SK-N-SH treated with all-trans-retinoic acid at 6 μM for 48 hours (cell line): ENCODE data around the gene KLHL42.

Experiments used
- ATAC-seq: fragments of 200-7000 bp; cut with Tn5 transposase; 3 replicates; pipeline ENCODE4 v1.9.1; 2020; ENCODE audit warnings: mild to moderate bottlenecking, moderate library complexity
- ARNTL ChIP-seq: fragments of 450-650 bp; formaldehyde crosslinking; IDR thresholded peaks from 2 replicates; pipeline ENCODE4 v1.5.0; 2020; ENCODE audit warnings: low read depth, mild to moderate bottlenecking, moderate library complexity, borderline replicate concordance
- CSDC2 ChIP-seq: fragments of 250-450 bp; sonication (Bioruptor Pico); IDR thresholded peaks from 2 replicates; pipeline ENCODE4 v1.5.0; 2020; ENCODE audit warnings: mild to moderate bottlenecking, moderate library complexity
- ESRRG ChIP-seq: fragments of 250-450 bp; sonication (Bioruptor Pico); IDR thresholded peaks from 2 replicates; pipeline ENCODE4 v1.6.1; 2021; ENCODE audit warnings: mild to moderate bottlenecking
- GLIS3 ChIP-seq: fragments of 250-450 bp; sonication (Bioruptor Pico); IDR thresholded peaks from 2 replicates; pipeline ENCODE4 v1.5.0; 2020; ENCODE audit warnings: mild to moderate bottlenecking, moderate library complexity
- OSR1 ChIP-seq: fragments of 250-450 bp; sonication (Bioruptor Pico); IDR thresholded peaks from 2 replicates; pipeline ENCODE4 v1.8.0; 2022; ENCODE audit warnings: moderate library complexity, mild to moderate bottlenecking, inconsistent platforms
- RARB ChIP-seq: fragments of 250-450 bp; sonication (Bioruptor Pico); IDR thresholded peaks from 2 replicates; pipeline ENCODE4 v1.8.0; 2021; ENCODE audit warnings: mild to moderate bottlenecking, moderate library complexity
- SNAI2 ChIP-seq: fragments of 250-450 bp; sonication (Bioruptor Pico); IDR thresholded peaks from 2 replicates; pipeline ENCODE4 v1.5.0; 2020; ENCODE audit warnings: mild to moderate bottlenecking, moderate library complexity
- TCF4 ChIP-seq: fragments of 250-450 bp; sonication (Bioruptor Pico); IDR thresholded peaks from 2 replicates; pipeline ENCODE4 v1.8.0; 2021; ENCODE audit warnings: mild to moderate bottlenecking, moderate library complexity, borderline replicate concordance
- TOX ChIP-seq: fragments of 250-450 bp; sonication (Bioruptor Pico); IDR thresholded peaks from 2 replicates; pipeline ENCODE4 v1.8.0; 2021; ENCODE audit warnings: mild to moderate bottlenecking, moderate library complexity, borderline replicate concordance
- ZC3H10 ChIP-seq: fragments of 250-450 bp; sonication (Bioruptor Pico); IDR thresholded peaks from 2 replicates; pipeline ENCODE4 v1.5.1; 2021; ENCODE audit warnings: mild to moderate bottlenecking, moderate library complexity
- ZFP3 ChIP-seq: fragments of 250-450 bp; sonication (Bioruptor Pico); IDR thresholded peaks from 2 replicates; pipeline ENCODE4 v1.5.0; 2020; ENCODE audit warnings: mild to moderate bottlenecking, moderate library complexity
- ZFP30 ChIP-seq: fragments of 450-650 bp; formaldehyde crosslinking; IDR thresholded peaks from 2 replicates; pipeline ENCODE4 v1.5.0; 2022; ENCODE audit warnings: mild to moderate bottlenecking, moderate library complexity
- ZNF565 ChIP-seq: fragments of 450-650 bp; formaldehyde crosslinking; conservative IDR thresholded peaks from 2 replicates; pipeline ENCODE4 v1.5.0; 2020; ENCODE audit warnings: low read depth, mild to moderate bottlenecking, moderate library complexity
- ZNF70 ChIP-seq: fragments of 450-650 bp; formaldehyde crosslinking; IDR thresholded peaks from 2 replicates; pipeline ENCODE4 v1.5.0; 2020; ENCODE audit warnings: mild to moderate bottlenecking, moderate library complexity
- ZNF8 ChIP-seq: fragments of 450-650 bp; formaldehyde crosslinking; IDR thresholded peaks from 2 replicates; pipeline ENCODE4 v1.5.0; 2020; ENCODE audit warnings: mild to moderate bottlenecking, moderate library complexity
- TF ChIP-seq, protein P1 (sequence below): fragments of 250-450 bp; sonication (Bioruptor Pico); IDR thresholded peaks from 2 replicates; pipeline ENCODE4 v1.5.0; 2020; ENCODE audit warnings: mild to moderate bottlenecking, moderate library complexity
- TF ChIP-seq, protein P2 (sequence below): fragments of 250-450 bp; sonication (Bioruptor Pico); IDR thresholded peaks from 2 replicates; pipeline ENCODE4 v1.8.0; 2021; ENCODE audit warnings: low read depth, mild to moderate bottlenecking, moderate library complexity, borderline replicate concordance
- TF ChIP-seq, protein P3 (sequence below): fragments of 250-450 bp; sonication (Bioruptor Pico); IDR thresholded peaks from 2 replicates; pipeline ENCODE4 v1.5.1; 2021; ENCODE audit warnings: mild to moderate bottlenecking, moderate library complexity
- TF ChIP-seq, protein P4 (sequence below): fragments of 250-450 bp; sonication (Bioruptor Pico); IDR thresholded peaks from 2 replicates; pipeline ENCODE4 v1.5.1; 2020; ENCODE audit warnings: low read depth, mild to moderate bottlenecking, moderate library complexity

KLHL42 gene

DNA sequence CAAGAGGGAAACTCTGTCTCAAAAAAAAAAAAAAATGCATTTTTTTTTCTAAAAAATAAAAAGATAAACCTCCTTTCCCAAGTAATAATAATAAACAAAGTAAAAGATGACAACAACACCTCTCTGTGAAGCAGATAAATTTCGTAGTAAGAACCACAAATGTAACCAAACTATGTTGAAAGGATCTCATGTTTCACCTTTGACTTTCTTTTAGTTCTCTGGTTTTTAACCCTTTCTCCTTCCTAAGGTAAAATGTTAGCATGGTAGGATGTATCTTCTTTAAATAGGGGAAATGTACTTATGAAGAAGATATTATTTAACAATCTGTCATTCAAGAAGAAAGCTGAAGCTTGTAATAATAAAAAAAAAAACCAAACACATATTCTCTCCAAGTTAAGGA, 1.8 kb upstream of the KLHL42 start:
- no peak for ATAC-seq
- TF ChIP-seq RARB (CRISPR knock-in tag) (no peak), ESRRG (CRISPR knock-in tag) (no peak), ZNF565 (CRISPR knock-in tag) (no peak), ZNF8 (no peak), ZFP30 (no peak), ZFP3 (CRISPR knock-in tag) (no peak), ZNF70 (CRISPR knock-in tag) (no peak), ARNTL (no peak), TCF4 (no peak), ZC3H10 (CRISPR knock-in tag) (no peak), TOX (no peak)
- TF ChIP-seq, protein P1, sequence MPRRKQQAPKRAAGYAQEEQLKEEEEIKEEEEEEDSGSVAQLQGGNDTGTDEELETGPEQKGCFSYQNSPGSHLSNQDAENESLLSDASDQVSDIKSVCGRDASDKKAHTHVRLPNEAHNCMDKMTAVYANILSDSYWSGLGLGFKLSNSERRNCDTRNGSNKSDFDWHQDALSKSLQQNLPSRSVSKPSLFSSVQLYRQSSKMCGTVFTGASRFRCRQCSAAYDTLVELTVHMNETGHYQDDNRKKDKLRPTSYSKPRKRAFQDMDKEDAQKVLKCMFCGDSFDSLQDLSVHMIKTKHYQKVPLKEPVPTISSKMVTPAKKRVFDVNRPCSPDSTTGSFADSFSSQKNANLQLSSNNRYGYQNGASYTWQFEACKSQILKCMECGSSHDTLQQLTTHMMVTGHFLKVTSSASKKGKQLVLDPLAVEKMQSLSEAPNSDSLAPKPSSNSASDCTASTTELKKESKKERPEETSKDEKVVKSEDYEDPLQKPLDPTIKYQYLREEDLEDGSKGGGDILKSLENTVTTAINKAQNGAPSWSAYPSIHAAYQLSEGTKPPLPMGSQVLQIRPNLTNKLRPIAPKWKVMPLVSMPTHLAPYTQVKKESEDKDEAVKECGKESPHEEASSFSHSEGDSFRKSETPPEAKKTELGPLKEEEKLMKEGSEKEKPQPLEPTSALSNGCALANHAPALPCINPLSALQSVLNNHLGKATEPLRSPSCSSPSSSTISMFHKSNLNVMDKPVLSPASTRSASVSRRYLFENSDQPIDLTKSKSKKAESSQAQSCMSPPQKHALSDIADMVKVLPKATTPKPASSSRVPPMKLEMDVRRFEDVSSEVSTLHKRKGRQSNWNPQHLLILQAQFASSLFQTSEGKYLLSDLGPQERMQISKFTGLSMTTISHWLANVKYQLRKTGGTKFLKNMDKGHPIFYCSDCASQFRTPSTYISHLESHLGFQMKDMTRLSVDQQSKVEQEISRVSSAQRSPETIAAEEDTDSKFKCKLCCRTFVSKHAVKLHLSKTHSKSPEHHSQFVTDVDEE (CRISPR knock-in tag) = no peak
- TF ChIP-seq, protein P2, sequence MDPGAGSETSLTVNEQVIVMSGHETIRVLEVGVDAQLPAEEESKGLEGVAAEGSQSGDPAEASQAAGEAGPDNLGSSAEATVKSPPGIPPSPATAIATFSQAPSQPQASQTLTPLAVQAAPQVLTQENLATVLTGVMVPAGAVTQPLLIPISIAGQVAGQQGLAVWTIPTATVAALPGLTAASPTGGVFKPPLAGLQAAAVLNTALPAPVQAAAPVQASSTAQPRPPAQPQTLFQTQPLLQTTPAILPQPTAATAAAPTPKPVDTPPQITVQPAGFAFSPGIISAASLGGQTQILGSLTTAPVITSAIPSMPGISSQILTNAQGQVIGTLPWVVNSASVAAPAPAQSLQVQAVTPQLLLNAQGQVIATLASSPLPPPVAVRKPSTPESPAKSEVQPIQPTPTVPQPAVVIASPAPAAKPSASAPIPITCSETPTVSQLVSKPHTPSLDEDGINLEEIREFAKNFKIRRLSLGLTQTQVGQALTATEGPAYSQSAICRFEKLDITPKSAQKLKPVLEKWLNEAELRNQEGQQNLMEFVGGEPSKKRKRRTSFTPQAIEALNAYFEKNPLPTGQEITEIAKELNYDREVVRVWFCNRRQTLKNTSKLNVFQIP (CRISPR knock-in tag) = no peak
- TF ChIP-seq, all 23 proteins: peak for 0

DNA sequence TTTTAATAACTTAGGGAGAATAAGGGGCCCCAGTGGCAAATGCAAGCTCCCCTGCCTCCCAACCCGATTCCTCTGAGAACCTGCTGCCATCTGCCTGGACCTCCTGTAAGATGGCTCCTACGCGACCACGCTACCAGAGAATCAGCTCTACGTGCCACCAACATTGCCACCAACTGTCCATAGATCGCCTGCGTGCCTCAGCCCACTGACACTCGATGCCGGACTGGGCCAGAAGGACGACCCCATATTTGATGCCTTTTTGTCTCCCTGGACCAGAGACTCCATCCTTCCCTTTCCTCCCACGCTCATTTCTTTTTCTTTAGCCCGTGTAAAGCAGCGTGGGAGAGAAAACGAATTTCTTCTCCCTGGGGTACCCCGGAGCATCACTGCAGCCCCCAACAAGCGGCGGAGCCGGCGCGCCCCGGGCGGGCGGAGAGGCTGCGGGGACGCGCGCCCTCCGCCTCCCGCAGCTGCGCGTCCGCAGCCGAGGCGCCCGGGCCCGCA, 565 bp upstream of the KLHL42 start:
- no peak for TF ChIP-seq ZFP30
- no peak for TF ChIP-seq GLIS3 (CRISPR knock-in tag)
- TF ChIP-seq, protein P1 (CRISPR knock-in tag) = no peak
- no peak for TF ChIP-seq ZNF70 (CRISPR knock-in tag)
- no peak for TF ChIP-seq OSR1 (CRISPR knock-in tag)
- 0 out of 2 replicates have a peak, but pooled peaks have one; percentile 32 for TF ChIP-seq ZNF565 (CRISPR knock-in tag)
- TF ChIP-seq, protein P2 (CRISPR knock-in tag) = no peak
- TF ChIP-seq, protein P3, sequence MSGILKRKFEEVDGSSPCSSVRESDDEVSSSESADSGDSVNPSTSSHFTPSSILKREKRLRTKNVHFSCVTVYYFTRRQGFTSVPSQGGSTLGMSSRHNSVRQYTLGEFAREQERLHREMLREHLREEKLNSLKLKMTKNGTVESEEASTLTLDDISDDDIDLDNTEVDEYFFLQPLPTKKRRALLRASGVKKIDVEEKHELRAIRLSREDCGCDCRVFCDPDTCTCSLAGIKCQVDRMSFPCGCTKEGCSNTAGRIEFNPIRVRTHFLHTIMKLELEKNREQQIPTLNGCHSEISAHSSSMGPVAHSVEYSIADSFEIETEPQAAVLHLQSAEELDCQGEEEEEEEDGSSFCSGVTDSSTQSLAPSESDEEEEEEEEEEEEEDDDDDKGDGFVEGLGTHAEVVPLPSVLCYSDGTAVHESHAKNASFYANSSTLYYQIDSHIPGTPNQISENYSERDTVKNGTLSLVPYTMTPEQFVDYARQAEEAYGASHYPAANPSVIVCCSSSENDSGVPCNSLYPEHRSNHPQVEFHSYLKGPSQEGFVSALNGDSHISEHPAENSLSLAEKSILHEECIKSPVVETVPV (CRISPR knock-in tag) = no peak
- ATAC-seq = peak; percentile 3; the same call in 1 of the 3 replicates

DNA sequence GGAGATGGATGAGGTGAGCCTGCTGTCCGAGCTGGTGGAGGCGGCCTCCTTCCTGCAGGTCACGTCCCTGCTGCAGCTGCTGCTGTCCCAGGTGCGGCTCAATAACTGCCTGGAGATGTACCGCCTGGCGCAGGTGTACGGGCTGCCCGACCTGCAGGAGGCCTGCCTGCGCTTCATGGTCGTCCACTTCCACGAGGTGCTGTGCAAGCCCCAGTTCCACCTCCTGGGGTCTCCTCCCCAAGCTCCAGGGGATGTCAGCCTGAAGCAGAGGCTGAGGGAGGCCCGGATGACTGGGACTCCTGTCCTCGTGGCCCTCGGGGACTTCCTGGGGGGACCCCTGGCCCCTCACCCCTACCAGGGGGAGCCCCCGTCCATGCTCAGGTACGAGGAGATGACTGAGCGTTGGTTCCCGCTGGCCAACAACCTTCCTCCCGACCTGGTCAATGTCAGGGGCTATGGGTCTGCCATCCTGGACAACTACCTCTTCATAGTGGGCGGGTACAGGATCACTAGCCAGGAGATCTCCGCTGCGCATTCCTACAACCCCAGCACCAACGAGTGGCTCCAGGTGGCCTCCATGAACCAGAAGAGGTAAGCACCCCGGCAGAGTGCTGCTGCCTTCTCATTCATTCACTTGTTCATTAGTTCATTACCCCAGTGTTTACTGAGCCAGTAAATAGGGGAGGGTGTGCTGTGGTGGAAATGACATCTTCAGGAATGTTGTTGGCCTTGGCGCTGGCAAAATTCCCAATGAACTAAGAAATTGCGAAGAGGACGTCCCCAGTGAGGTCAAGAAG, 777 bp downstream of the KLHL42 start:
- TF ChIP-seq SNAI2 = no peak
- TF ChIP-seq OSR1 (CRISPR knock-in tag) = no peak
- no peak for TF ChIP-seq CSDC2 (CRISPR knock-in tag)
- TF ChIP-seq ZFP30 = no peak
- TF ChIP-seq ZNF565 (CRISPR knock-in tag) = no peak
- no peak for TF ChIP-seq ESRRG (CRISPR knock-in tag)
- TF ChIP-seq, protein P4, sequence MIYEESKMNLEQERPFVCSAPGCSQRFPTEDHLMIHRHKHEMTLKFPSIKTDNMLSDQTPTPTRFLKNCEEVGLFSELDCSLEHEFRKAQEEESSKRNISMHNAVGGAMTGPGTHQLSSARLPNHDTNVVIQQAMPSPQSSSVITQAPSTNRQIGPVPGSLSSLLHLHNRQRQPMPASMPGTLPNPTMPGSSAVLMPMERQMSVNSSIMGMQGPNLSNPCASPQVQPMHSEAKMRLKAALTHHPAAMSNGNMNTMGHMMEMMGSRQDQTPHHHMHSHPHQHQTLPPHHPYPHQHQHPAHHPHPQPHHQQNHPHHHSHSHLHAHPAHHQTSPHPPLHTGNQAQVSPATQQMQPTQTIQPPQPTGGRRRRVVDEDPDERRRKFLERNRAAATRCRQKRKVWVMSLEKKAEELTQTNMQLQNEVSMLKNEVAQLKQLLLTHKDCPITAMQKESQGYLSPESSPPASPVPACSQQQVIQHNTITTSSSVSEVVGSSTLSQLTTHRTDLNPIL = no peak
- TF ChIP-seq GLIS3 (CRISPR knock-in tag) = no peak
- no peak for TF ChIP-seq ZNF8

More for the DNA sequence above, 777 bp downstream of the KLHL42 start:
- ATAC-seq = peak; percentile 46
